ENCODE data around the gene PCBP3.

The PCBP3 gene

DNA sequence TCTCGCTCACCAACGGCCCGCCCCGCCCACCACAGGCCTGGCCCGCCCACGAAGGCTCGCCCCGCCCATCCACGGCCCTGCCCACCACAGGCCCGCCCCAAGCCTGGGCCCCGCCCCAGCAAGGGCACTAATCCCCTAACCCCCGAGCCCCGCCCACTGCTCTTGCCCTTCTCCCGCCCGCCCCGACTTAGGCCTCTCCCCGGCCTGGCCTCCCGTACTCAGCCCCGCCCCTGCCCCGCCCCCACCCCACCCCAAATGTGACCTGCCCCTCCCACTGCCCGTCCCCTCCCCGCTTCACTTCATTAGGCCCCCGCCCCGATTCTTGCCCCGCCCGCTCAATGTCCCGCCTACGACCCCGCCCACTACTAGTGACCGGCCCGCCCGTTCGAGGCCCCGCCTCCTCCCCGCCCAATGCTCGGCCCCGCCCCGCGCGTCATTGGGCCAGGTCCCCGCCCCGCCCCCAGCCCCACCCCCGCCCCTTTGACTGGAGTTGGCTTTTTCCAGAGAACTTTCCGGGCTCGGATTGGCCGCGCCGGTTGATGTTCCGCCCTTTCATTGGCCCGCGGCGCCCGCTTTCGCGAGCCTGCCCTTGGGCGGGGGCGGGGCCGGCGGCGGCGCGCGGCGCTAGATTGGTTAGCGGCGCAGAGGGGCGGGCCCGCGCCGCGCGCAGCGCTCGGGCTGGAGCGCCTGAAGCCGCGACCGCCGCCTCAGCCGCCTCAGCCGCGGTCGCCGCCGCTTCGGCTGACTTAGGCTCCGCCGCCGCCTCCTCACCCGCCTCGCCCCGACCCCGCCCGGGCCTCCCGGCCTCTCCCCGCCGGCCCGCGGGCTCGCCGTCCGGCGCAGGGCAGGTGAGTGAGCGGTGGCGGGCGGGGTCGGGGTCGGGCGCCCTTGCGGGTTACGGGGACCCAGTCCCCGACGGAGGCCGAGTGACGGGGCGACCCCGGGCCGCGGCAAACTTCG, at the start of gene PCBP3:
TSS of gene PCBP3 (plus strand) at position 705 of the 960 bp plus-strand sequence. CDS start 206,361 bp downstream, outside the sequence.
- peak within 1 kb of the TSS; percentile 26 for H3K9ac ChIP-seq (ENCODE audit: low read length)
- TF ChIP-seq, protein P1, sequence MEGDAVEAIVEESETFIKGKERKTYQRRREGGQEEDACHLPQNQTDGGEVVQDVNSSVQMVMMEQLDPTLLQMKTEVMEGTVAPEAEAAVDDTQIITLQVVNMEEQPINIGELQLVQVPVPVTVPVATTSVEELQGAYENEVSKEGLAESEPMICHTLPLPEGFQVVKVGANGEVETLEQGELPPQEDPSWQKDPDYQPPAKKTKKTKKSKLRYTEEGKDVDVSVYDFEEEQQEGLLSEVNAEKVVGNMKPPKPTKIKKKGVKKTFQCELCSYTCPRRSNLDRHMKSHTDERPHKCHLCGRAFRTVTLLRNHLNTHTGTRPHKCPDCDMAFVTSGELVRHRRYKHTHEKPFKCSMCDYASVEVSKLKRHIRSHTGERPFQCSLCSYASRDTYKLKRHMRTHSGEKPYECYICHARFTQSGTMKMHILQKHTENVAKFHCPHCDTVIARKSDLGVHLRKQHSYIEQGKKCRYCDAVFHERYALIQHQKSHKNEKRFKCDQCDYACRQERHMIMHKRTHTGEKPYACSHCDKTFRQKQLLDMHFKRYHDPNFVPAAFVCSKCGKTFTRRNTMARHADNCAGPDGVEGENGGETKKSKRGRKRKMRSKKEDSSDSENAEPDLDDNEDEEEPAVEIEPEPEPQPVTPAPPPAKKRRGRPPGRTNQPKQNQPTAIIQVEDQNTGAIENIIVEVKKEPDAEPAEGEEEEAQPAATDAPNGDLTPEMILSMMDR (IDR thresholded peaks at IDR 0.05; ENCODE audit: insufficient read depth, low read length, poor library complexity, severe bottlenecking): no peak
- TF ChIP-seq EZH2phosphoT487 (conservative IDR thresholded peaks at IDR 0.05; ENCODE audit: low read length): no peak
- H2AFZ ChIP-seq (ENCODE audit: low read depth, low read length, severe bottlenecking): no peak within 1 kb of the TSS
- no peaks in the 10 kb centered on the region for H3K9me2 ChIP-seq (replicated peaks; ENCODE audit: insufficient read depth, low read length)
- peak within 1 kb of the TSS; percentile 57 for H3K4me2 ChIP-seq (ENCODE audit: low read depth, low read length, poor library complexity, severe bottlenecking)
- peak within 1 kb of the TSS; percentile 91 for H3K27ac ChIP-seq (ENCODE audit: low read depth, low read length)
- no peaks in the 10 kb centered on the region for H3K9me3 ChIP-seq (ENCODE audit: insufficient read depth, low read length)
- no peaks in the 10 kb centered on the region for H3K36me3 ChIP-seq (ENCODE audit: low read length)
- peaks cover 29% of the 10 kb centered on the region for H3F3A ChIP-seq (ENCODE audit: insufficient read depth)
- H3K79me2 ChIP-seq (ENCODE audit: insufficient read depth, low read length): no peaks in the 10 kb centered on the region
- H4K20me1 ChIP-seq (ENCODE audit: low read depth, low read length): no peaks in the 10 kb centered on the region
- H3K27me3 ChIP-seq (ENCODE audit: low read length): no peaks in the 10 kb centered on the region
- no peak within 1 kb of the TSS for H3K4me3 ChIP-seq (ENCODE audit: insufficient read depth, low read length, poor library complexity, severe bottlenecking)

DNA sequence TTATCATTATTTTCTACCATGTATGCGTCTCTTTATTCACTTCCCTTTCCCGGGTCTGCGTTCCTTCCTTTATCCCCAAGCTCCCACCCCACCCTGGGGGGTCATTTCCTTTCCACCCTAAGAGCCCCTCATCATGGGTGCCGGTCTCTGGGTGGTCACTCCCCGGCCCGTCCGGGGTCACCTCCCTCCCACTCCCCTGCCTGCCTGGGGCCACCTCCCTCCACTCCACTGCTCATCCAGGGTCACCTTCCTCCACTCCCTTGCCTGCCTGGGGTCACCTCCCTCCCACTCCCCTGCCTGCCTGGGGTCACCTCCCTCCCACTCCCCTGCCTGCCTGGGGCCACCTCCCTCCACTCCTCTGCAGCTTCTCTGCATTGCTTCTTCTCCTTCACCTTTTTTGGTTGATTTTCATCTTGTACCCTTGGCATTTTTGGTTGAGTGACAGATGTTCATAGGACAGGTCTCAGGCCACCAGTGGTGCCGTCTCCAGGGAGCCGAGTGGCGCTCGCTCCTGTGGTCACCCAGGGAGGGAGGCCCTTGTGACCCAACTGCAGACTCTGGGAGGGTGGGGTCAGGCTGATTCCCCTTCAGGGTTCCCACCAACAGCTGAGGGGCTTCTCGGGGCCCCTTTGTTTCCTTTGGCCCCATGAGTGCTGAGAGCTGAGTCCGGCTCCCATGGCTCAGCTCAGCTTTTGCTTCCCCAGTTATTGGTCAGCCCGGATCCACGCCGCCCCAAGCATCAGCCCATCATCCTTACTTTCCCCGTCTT, 48.6 kb upstream of the PCBP3 start:
- no peak overlapping the region for H3K4me3 ChIP-seq (ENCODE audit: insufficient read depth, low read length, poor library complexity, severe bottlenecking)
- H3K27ac ChIP-seq (ENCODE audit: low read depth, low read length): no peak overlapping the region

DNA sequence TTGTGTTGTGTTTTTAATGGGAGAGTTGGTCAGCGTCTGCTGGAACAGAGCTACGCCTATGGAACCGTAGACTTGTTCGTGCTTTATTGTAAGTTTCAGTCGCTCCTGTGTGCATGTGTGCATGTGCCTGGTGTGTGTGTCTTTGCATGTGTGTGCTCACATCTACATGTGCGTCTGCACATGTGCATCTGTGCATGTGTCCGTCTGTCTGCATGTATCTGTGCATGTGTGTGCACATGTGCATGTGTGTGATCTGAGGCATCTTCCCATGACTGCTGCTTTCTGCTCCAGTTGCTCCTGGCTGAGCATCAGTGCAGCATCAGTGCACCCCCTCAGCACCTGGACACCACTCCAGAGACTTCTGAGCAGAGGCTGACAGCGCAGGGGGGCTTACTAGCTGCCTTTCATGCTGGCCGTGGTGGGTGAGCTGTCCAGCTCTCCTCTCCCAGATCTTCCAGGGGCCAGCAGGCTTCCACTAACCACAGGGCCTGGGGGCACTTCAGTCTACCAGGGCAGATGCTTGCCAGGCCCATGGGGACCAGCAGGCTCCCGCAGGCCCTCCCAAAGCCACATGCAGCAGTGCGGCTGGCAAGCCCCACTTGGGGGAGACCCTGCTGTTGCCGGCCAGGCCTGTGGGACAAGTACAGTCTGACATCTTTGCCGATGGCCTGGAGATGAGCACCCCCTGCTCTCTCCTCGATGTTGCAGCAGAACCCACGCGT, 47.8 kb upstream of the PCBP3 start:
- Histone ChIP-seq H3F3A (ENCODE audit: insufficient read depth) (no peaks in the 10 kb centered on the region), H2AFZ (ENCODE audit: low read depth, low read length, severe bottlenecking) (no peak overlapping the region), H3K4me2 (ENCODE audit: low read depth, low read length, poor library complexity, severe bottlenecking) (no peak overlapping the region), H3K9ac (ENCODE audit: low read length) (no peak overlapping the region), H4K20me1 (ENCODE audit: low read depth, low read length) (no peaks in the 10 kb centered on the region), H3K9me3 (ENCODE audit: insufficient read depth, low read length) (no peaks in the 10 kb centered on the region), H3K27ac (ENCODE audit: low read depth, low read length) (no peak overlapping the region), H3K9me2 (replicated peaks; ENCODE audit: insufficient read depth, low read length) (no peaks in the 10 kb centered on the region), H3K27me3 (ENCODE audit: low read length) (no peaks in the 10 kb centered on the region), H3K79me2 (ENCODE audit: insufficient read depth, low read length) (no peaks in the 10 kb centered on the region), H3K4me3 (ENCODE audit: insufficient read depth, low read length, poor library complexity, severe bottlenecking) (no peak overlapping the region), H3K36me3 (ENCODE audit: low read length) (no peaks in the 10 kb centered on the region)
- no peak for TF ChIP-seq EZH2phosphoT487 (conservative IDR thresholded peaks at IDR 0.05; ENCODE audit: low read length)
- TF ChIP-seq, protein P1 (IDR thresholded peaks at IDR 0.05; ENCODE audit: insufficient read depth, low read length, poor library complexity, severe bottlenecking): no peak

More for the DNA sequence above, 48.6 kb upstream of the PCBP3 start:
- Histone ChIP-seq H3K36me3 (ENCODE audit: low read length) (no peaks in the 10 kb centered on the region), H3K9ac (ENCODE audit: low read length) (no peak overlapping the region), H3F3A (ENCODE audit: insufficient read depth) (no peaks in the 10 kb centered on the region), H2AFZ (ENCODE audit: low read depth, low read length, severe bottlenecking) (no peak overlapping the region), H3K9me3 (ENCODE audit: insufficient read depth, low read length) (no peaks in the 10 kb centered on the region), H4K20me1 (ENCODE audit: low read depth, low read length) (no peaks in the 10 kb centered on the region), H3K27me3 (ENCODE audit: low read length) (no peaks in the 10 kb centered on the region), H3K4me2 (ENCODE audit: low read depth, low read length, poor library complexity, severe bottlenecking) (no peak overlapping the region), H3K79me2 (ENCODE audit: insufficient read depth, low read length) (no peaks in the 10 kb centered on the region), H3K9me2 (replicated peaks; ENCODE audit: insufficient read depth, low read length) (no peaks in the 10 kb centered on the region)
- TF ChIP-seq, protein P1 (IDR thresholded peaks at IDR 0.05; ENCODE audit: insufficient read depth, low read length, poor library complexity, severe bottlenecking): no peak
- TF ChIP-seq EZH2phosphoT487 (conservative IDR thresholded peaks at IDR 0.05; ENCODE audit: low read length): no peak

All from SU-DHL-6 (cell line).